Stimulated activated CD4-positive, alpha-beta T cell treated with anti-CD3 and anti-CD28 coated beads, TNF-alpha, amount 100 ng/mL, for 48 hours (primary cell): ENCODE results near the gene CACNB2.

Source experiments
- DNase-seq, 3 donors: peaks; one replicate each; pipeline ENCODE4 v3.0.0-alpha.2; 2020; ENCODE audit warnings: low read depth in 3 of 3

Gene CACNB2

GRCh38 chr10:18293536-18294510, 153.6 kb downstream of the CACNB2 start:
- no peak for DNase-seq

DNA sequence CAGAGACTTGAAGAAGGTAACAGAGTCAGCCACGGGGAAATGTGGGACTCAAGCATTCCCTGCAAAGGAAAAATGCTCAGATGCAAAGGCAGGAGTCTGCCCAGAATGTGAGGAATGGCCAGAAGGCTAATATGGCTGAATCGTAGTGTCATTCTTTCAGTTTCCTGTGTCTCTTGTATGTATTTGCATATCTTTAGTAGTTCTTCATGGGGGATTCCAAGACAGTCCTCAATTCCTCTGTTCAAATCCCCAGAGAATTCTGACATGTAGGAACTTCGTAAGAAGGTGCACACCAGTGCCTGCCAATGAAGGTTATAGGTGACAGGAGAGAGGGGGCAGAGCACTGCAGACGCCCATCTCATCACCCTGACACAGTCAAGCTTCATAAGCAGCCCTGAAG, 154.4 kb downstream of the CACNB2 start:
- no peak for DNase-seq

- no peak for DNase-seq
These were observed 157.4 kb downstream of the CACNB2 start for GRCh38 chr10:18297659-18298058.

GRCh38 chr10:18298256-18298655, 158.0 kb downstream of the CACNB2 start:
- no peak for DNase-seq

DNA sequence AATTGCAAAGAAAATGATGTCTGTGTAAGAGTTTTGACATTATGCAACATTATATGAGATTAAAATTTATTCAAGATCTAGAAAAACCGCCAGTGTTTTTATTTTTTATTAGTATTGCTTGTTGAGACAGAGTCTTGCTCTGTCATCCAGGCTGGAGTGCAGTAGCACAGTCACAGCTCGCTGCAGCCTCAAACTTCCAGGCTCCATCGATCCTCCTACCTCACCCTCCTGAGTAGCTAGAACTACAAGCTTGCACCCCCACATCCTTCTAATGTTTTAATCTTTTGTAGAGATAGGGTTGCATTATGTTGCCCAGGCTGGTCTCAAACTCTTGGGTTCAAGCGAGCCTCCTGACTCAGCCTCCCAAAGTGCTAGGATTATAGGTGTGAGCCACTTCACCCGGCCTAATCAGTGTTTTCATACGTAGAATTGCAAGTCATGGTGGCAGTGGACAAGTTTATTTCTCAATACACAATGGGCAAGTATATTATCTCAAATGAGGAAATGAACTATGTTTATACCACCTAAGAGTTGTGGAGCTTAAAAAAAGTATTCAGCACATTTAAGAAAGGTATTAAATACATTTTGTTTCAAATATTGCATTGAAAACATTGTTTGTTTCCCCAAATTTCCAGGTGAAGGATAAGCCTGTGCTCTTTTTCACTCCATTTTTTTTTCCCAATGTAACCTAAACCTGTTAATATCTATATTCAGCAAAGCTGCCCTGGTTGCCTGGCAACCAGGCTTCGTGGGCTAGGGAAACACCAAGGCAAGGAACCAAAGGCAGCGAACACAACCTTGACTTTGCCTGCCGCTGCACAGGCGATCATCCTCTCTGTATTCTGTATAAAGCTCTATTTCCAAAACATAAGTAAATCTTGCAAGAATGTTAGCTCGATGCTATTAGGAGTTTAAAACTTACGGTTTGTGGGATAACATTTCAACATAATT, 163.9 kb downstream of the CACNB2 start:
- no peak for DNase-seq

- DNase-seq, result no peak
These were observed 165.8 kb downstream of the CACNB2 start for GRCh38 chr10:18306031-18306430.

GRCh38 chr10:18308600-18308999, 168.4 kb downstream of the CACNB2 start:
- no peak for DNase-seq

GRCh38 chr10:18310761-18311160, 170.5 kb downstream of the CACNB2 start:
- no peak for DNase-seq

GRCh38 chr10:18312374-18313139, 172.3 kb downstream of the CACNB2 start:
- no peak for DNase-seq

DNA sequence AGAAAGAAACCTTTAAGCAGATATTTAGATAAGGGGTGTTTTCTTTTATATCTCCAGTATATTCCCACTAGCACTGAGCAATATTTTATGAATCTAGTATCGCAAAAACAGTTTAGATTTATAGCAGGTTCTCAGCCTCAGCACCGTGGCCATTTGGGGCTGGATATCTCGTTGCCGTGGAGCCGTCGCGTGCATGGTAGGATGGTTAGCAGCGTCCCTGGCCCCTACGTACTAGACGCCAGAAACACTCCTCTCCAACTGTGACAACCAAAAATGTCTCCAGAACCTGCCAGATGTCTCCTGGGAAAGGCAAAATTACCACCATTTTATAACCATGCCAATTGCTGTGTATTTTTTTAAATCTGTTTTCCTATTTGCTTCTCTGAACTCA, 172.9 kb downstream of the CACNB2 start:
- DNase-seq, result no peak

DNA sequence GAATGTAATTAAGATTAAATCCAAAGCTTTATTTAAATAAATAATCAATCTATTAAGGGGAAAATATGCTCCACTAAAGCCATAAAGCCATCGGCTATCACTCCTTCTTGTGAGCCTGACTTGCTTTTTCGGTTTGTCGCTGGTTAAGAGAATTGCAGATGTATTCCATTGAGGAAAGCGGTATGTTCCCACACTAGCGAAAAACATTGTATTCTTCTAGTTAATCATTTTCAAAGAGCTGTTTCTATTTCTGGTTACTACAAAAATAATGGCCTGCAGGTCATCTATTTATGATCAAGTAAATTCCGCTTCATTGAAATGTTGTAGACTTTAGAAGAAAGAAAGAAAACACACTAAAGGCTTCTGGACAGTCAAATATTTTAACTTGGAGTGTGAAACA, 173.4 kb downstream of the CACNB2 start:
- DNase-seq, result no peak

DNA sequence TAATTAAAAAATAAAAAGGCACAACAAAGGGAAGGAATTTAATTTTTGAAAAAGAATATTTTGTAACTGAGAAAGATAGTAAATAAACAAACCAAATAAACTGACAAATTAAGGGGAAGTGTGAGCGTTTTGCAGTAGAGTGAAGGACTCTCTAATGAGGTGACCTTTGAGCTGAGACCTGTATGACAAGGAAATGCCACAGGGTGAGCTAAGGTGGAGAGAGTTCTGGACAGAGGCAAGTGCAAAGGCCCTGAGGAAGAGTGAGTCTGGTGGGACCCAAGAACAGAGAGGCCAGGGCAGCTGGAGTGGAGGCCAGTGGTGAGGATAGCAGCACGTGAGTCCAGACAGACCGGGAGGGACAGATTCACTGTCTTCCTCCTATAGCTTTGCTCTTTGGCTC, 179.4 kb downstream of the CACNB2 start:
- DNase-seq, result no peak

DNA sequence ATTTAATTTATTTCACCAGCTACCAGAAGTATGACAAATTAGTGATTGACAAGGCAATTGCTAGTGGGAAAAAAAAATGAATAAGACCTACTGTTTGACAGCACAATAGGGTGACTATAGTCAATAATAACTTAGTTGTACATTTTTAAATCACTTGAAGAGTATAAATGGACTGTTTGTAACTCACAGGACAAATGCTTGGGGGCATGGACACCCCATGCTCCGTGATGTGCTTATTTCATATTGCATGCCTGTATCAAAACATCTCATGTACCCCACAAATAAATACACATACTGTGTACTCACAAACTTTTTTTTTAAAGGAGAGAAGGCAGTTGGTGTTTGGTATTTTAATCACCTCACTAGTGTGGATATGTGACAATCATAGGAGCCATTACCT, 181.1 kb downstream of the CACNB2 start:
- DNase-seq, result no peak

DNA sequence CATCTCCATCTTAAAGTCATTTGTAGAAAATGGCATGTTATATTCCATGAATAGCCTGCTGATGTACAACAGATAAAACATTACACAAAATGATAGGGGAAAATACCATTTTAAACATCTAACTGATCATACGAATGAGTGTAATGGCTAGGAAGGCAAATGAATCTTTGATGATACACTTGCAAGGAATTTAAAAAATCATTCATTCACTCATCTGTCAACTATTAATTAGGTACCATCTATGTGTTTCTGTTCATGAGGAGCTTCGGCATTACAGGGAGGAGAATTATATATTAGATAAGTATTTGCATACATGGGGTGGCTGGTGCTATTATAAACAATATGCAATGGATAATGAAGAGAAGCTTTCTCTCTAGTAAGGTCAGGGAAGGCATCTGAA, 183.7 kb downstream of the CACNB2 start:
- no peak for DNase-seq

DNA sequence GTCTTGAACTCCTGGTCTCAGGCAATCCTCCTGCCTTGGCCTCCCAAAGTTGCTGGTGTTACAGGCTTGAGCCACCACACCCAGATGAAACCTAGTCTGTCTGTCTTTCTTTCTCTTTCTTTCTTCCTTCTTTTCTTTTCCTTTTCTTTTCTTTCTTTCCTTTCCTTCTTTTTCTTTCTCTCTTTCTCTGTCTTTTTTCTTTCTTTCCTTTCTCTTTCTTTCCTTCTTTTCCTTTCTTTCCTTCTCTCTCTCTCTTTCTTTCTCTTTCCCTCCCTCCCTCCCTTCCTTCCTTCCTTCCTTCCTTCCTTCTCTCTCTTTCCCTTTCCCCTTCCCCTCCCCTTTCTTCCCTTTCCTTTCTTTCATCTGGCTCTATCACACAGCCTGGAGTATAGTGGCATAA, 185.2 kb downstream of the CACNB2 start:
- DNase-seq, result no peak

GRCh38 chr10:18325889-18326531, 185.8 kb downstream of the CACNB2 start:
- no peak for DNase-seq

DNA sequence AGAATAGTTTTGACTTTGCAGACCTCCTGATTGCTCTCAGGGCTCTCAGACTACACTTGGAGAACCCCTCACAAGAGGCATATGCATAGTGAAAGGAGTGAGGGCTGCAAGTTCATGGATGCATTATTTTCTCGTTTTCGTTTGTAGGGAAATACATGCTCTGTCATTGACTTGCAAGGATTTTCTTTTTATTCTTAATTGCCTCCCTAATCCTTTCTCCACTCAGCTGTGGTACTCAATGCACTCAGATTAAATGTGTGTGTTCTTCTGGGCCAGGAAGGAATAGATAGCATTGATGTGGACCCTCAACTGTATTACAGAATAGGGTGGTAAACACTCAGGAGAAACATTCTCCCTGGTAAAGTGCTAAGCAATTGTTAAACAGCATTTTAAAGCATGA, 188.7 kb downstream of the CACNB2 start:
- DNase-seq, result no peak

GRCh38 chr10:18332048-18332447, 191.8 kb downstream of the CACNB2 start:
- no peak for DNase-seq

GRCh38 chr10:18332484-18332883, 192.3 kb downstream of the CACNB2 start:
- no peak for DNase-seq

- no peak for DNase-seq
These were observed 193.4 kb downstream of the CACNB2 start for GRCh38 chr10:18333621-18334020.
